SU-DHL-6 (cell line): ENCODE measurements around the gene METTL14.

Source experiments
- EZH2phosphoT487 ChIP-seq: fragments of 200-600 bp; sonication (generic), shearing (Covaris generic); conservative IDR thresholded peaks from 2 replicates; pipeline ENCODE4 v1.6.1; 2018; ENCODE audit warnings: mild to moderate bottlenecking, antibody characterized with exemption, low read length, moderate library complexity, mixed read lengths
- TF ChIP-seq, protein P1 (sequence below): fragments of 200-600 bp; sonication (generic); IDR thresholded peaks from one replicate; pipeline ENCODE4 v1.5.1; 2017; ENCODE audit warnings: antibody characterized with exemption, mild to moderate bottlenecking, low read length, moderate library complexity; ENCODE audit not compliant: insufficient read depth, poor library complexity, severe bottlenecking

DNA sequence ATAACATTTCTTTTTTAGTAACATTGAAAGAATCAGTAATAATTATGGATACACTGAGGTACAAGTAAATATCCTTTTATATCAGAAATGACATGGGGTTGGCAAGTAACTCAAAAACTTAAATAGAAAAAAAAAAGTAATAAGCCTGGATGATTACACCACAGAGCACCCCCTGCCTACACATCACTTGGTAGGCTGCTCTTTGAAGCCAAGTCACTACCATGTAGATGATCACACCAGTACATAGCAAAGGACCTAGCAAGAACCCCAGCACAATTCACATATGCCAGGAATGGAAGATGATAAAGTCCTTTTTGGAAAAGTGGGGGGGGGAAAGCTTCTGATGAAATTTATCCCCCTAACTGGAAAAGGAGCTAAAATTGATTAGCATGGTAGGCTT, 56.9 kb downstream of the METTL14 start:
- TF ChIP-seq, protein P1, sequence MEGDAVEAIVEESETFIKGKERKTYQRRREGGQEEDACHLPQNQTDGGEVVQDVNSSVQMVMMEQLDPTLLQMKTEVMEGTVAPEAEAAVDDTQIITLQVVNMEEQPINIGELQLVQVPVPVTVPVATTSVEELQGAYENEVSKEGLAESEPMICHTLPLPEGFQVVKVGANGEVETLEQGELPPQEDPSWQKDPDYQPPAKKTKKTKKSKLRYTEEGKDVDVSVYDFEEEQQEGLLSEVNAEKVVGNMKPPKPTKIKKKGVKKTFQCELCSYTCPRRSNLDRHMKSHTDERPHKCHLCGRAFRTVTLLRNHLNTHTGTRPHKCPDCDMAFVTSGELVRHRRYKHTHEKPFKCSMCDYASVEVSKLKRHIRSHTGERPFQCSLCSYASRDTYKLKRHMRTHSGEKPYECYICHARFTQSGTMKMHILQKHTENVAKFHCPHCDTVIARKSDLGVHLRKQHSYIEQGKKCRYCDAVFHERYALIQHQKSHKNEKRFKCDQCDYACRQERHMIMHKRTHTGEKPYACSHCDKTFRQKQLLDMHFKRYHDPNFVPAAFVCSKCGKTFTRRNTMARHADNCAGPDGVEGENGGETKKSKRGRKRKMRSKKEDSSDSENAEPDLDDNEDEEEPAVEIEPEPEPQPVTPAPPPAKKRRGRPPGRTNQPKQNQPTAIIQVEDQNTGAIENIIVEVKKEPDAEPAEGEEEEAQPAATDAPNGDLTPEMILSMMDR = no peak
- no peak for TF ChIP-seq EZH2phosphoT487
